T-helper 2 cell treated with Interferon-gamma antibody and Interleukin-4, amounts not matched to agents 100 ng/mL and 5 ng/mL, for 36 hours (primary cell): Measurements from ENCODE around the gene CTBP1. TPM values are rescaled to one million over a fixed set of nuclear protein-coding genes. Genes with fewer than 3 reads are reported as not detected.

Experiments used
- intact Hi-C: fragments of 100-400 bp; cut with micrococcal nuclease; formaldehyde crosslinking; loops from one replicate; pipeline ENCODE4 v1.15.1; 2023
- total RNA-seq: library from RNA; stranded (reverse); gene quantifications from 2 replicates; pipeline ENCODE4 v1.2.3, GENCODE V29; 2022

CTBP1 gene
- total RNA-seq, 1 donor from 2014 or later = 238 TPM

DNA sequence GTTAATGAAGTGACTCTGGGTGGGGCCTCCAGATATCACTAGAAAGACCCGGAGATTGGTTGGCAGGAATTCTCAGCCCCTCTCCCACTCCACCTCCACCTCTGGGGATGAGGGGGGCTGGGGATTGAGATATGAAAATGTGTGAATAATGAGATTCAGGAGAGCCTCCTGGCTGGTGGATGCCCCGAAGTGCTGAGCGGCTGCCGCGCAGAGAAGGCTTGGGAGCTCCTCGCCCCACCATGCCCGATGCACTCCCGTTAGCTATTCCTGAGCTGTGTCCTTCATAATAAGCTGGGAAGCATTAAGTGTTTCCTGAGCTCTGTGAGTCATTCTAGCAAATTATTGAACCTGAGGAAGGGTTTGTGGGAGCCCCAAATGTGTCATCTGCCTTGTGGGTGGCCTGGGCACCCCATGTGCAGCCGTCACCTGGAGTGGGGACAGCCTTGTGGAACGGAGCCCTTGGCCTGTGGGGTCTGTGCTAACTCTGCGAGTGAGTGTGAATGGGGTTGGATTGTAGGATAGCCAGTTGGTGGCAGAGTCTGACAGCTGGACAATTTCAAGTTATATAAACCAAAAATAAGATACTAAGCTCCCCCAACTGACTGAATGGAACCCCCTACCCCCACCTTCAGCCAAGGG is 36.3 kb upstream of the CTBP1 start:
- intact Hi-C loops = loop anchor here (5.0 kb wide), 2 partner anchors 353 to 503 kb away; partner anchors contain the start of genes GAK and TMEM175

DNA sequence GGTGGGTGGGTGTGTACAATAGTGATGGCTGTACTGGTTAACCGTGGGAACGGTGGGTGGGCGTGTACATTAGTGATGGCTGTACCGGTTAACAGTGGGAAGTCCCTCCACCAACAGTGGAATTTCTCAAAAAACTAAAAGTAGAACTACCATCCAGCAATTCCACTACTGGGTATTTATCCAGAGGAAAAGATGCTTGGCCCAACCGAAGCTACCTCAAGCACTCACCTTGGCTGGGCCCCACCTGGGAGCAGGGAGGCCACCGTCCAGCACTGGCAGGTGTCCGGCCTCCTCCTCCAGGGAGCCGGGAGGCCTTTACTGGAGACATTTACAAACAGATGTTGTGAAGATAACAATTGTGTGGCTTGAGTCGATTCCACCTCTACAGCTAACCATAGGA is 34.8 kb upstream of the CTBP1 start:
- intact Hi-C loops = no loop called here

DNA sequence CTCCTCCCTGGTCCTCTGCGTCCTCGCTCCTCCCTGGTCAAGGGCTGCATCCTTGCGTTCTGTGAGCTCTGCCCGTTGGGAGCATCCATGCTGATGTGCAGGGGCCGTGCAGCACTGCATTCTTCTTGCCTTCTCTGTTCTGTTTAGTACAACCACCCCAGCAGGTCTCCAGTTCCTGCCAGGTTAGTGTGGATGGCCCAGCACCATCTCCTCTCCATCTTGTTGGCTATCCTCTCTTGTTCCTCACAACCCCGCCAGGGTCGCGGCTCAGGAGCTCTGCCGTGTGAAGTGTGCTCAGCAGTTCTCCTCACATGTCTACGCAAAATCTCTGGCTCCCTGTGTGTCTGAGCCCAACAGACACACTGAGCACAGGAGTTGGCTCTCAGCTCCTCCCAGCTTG is 30.3 kb upstream of the CTBP1 start:
- intact Hi-C loops = no loop called here

DNA sequence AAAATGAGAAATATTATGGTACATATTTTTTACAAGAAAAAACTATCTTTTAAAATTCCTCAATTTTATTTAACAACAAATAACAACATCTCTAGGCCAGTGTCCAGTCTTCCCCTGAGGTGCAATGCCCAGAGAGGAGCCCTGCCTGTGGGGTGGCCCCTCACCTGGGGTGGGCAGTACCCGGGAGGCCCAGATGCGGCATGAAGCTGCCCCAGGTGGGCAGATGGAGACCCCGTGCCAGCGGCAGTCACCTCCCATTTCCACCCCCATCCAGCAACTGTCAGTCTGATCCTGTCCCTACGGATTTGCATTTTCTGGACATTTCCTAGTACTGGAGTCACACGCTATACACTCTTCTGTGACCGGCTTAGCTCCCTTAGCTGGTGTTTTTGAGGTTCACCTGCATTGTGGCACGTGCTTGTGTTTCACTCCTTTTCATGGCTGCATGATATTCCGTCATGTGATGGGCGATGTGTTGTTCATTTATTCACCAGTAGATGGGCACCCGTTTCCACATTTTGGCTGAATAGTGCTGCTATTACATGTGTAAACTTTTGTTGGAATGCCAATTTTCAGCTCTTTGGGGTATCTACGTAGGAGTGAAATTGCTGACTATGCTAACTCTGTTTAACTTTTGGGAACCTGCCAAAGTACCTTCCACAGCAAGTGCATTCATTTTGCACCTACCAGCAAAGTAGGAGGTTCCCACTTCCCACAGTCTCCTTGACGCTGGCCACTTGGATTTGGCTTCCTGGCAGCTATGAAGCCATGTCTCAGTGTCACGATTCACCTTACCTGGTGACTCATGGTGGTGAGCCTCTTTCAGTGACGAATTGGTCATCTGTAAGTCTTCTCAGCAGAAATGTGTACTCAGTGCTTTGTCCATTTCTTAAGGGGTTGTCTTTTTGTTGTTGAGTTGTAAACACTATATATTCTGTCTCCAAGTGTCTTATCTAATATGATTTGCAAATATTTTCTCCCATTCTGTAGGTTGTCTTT is 29.0 kb upstream of the CTBP1 start:
- intact Hi-C loops = no loop called here

DNA sequence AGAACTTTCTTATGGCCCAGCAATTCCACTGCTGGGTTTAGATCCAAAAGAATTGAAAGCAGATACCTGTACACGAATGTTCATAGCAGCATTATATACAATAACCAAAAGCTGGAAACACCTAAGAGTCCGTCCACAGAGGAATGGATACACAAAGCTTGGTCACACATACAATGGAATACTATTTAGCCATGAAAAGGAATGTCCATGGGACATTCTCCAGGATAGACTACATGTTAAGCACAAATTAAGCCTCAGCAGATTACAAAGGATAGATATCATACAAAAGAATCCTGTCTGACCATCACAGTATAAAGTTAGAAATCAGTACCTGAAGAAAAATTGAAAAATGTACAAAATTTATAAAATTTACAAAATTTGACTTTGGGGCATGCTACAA is 28.1 kb upstream of the CTBP1 start:
- intact Hi-C loops = no loop called here

DNA sequence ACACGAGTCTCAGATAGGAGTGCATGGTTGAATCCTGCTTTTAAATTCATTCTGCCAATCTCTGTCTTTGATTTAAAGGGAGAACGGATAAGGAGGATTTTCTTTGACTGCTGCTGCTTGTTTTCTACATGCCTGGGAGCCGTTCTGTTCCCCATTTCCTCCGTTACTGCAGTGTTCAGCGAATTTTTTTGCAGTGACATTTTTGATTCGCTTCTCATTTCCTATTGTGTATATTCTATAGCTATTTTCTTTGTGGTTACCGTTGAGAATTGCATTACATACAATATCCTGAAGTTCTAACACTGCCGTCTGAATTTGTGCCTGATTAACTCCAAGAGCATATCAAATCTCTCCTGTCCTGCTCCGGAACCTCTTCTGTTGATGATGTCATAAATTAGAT is 25.9 kb upstream of the CTBP1 start:
- intact Hi-C loops = no loop called here

DNA sequence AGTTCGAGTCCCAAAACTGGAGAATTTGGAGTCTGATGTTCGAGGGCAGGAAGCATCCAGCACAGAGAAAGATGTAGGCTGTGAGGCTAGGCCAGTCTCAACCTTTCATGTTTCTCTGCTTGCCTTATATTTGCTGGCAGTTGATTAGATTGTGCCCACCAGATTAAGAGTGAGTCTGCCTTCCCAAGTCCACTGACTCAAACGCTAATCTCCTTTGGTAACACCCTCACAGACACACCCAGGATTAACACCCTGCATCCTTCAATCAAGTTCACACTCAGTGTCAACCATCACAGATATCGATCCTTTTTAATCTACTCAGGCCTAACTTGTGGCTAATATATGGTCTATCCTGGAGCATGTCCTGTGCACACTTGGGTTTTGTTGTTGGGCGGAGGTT is 22.8 kb upstream of the CTBP1 start:
- intact Hi-C loops = no loop called here

DNA sequence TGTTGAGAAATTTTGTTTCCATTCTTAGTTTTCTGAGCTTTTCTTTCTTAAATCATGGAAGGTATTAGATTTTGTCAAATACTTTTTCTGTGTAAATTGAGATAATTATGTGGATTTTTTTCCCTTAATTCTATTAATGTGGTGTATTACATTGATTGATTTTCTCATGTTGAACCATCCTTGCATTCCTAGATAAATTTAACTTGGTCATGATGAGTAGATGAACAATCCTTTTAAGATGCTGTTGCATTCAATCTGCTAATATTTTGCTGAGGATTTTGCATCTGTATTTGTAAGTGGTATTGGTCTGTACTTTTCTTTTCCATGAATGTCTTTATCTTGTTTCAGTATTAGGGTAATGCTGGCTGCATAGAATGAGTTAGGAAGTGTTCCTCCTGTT is 20.3 kb upstream of the CTBP1 start:
- intact Hi-C loops = loop anchor here (2.0 to 5.0 kb wide), 2 partner anchors 78 to 138 kb away; partner anchors contain the start of gene UVSSA

DNA sequence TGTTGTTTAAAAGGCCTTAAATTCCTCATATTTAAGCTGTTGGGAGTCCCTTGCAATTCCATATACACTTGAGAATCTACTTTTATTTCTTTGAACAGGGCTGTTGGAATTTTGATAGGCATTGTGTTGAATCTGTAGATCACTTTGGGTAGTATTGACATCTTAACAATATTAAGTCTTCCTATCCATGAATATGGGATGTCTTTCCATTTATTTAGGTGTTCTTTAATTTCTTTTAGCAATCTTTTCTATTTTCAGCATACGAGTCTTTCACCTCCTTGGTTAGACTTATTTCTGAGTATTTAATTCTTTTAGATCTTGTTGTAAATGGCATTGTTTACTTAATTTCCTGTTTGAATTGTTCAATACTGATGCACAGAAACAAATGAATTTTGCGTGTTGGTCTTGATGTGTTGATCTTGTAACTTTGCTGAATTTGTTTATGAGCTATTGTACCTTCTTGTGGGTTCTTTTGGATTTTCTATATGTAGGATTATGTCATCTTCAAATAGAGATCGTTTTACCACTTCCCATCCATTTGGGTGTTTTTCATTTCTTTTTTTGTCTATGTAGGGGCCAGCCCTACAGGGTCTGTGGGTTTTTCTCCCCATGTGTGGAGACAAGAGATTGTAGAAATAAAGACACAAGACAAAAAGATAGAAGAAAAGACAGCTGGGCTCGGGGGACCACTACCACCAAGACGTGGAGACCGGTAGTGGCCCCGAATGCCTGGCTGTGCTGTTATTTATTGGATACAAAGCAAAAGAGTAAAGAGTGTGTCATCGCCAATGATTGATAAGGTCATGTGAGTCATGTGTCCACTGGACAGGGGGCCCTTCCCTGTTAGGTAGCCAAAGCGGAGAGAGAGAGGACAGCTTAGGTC is 18.2 kb upstream of the CTBP1 start:
- intact Hi-C loops = loop anchor here (1.0 to 5.0 kb wide), 3 partner anchors 18 to 80 kb away; partner anchors contain the start of genes CTBP1, MAEA and UVSSA

DNA sequence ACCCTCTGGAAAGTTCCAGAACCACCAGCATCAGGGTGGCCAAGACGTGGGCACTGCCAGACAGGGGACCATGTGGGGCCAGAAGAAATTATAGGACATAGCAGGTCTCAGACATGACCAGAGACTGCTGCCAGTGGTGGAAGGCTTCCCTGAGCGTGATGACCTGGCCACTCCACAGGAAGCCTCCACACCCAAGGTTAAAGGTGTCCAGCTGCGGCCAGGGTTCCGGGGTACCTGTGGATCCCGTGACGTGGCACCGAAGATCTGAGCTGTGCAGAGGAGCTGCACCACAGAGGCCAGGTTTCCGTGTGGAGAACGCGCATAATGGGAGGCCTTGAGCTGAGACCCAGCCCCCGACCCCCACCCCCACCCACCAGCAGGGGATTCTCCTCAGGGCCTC is 16.4 kb upstream of the CTBP1 start:
- intact Hi-C loops = loop anchor here (5.0 kb wide), 1 partner anchor 82 kb away; the partner anchor contains the start of gene UVSSA

DNA sequence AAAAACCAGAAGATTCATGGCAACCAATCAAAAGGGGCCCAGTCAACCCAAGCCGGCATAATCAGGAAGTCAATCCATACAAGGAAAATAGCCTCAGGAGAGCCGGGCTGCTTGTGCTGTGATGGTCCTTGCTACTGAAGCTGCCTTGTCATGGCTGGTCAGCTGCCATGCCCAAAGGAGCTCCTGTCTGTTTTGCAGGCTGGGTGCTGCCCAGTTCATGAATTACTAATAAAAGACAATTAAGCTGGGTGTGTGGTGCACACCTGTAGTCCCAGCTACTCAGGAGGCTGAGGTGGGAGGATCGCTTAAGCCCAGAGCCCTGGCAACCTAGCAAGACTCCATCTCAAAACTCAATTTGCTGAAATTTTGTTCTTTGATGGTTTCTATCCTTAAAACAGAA is 16.0 kb upstream of the CTBP1 start:
- intact Hi-C loops = loop anchor here (5.0 kb wide), 1 partner anchor 82 kb away; the partner anchor contains the start of gene UVSSA

DNA sequence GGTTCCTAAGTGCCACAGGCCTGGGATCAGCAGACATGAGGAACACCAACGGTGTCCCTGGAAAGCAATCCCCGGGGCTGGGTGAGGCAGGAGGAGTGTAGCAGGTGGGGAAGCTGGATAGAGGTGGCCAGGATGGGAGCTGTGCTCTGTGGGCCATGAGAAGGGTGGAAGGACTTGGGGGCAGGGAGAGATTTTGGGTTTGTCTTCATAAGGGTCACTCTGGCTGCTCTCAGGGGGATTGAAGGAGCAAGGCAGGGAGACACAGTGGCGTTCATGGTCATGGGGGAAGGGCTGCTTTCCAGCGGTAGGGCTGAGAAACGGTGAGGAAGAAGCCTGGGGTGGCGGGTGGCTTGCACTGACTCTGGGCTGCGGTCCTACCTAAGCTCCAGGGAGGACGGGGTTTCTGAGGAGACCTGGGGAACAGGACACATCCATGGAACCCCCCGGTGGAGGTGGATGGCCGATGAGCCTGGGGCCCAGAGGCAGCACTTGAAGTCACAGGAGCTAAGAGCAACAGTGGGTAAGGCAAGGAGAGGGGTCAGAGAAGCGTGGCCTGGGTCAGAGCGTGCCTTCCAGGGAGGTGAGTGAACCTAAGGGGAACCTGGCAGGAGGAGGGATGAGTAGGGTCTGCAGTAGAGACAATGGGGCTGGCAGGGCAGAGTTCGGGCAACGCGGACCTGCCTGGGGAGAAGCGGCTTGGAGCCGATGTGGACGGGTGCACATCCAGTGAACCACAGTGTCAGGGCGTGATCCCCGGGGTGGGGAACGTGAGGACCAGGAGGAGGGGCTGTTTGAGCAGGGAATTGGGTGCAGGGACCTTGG is 12.4 kb upstream of the CTBP1 start:
- intact Hi-C loops = no loop called here

DNA sequence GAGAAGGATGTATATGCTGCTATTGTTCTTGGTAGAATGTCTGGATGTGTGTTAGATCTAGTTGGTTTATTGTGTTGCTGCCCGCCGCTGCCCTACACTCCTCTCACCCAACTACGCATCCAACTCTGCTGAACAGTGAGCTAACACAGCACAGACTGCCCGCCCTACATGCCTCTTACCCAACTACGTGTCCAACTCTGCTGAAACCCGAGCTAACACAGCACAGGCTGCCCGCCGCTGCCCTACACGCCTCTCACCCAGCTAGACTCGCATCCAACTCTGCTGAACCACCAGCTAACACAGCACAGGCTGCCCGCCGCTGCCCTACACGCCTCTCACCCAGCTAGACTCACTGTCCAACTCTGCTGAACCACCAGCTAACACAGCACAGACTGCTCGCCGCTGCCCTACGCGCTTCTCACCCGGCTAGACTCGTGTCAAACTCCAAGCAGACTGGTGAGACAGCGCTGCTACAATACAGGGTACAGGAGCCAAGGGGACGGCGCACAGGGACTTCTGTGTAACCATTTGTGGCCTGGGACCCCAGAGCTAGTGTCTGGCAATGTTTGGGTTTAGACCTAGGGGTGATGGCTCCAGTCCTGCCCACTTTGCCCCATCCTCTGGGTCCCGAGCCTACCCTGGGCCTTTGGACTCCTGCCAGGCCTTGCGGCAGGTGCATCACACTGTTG is 11.6 kb upstream of the CTBP1 start:
- intact Hi-C loops = no loop called here

DNA sequence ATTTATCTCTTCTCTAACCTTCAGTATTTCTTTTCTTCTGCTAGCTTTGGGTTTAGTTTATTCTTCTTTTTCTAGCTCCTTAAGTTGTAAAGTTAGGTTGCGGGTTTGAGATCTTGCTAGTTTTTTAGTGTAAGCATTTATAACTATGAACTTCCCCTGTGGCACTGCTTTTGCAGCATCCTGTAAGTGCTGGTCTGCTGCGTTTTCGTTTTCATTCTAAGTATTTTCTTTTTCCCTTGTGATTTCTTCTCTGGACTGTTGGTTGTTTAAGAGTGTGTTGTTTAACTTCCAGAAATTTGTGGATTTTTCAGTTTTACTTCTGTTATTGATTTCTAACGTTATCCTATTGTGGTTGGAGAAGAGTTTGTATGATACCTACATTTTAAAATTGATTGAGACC is 11.0 kb upstream of the CTBP1 start:
- intact Hi-C loops = no loop called here

DNA sequence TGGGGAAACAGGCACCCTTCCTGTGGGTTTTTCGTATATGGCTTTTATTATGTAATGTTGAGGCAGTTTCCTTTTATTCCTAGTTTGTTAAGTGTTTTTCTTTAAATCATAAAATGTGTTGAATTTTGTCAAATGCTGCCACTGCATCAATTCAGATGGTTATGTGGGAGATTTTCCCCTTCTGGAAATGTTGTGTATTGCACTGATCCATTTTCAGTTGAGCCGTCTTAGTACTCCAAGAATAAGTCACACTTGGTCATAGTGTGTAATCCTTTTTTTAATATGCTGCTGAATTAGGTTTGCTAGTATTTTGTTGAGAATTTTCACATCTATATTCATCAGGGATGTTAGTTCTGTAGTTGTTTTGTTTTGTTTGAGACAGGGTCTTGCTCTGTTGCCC is 9.5 kb upstream of the CTBP1 start:
- intact Hi-C loops = no loop called here

DNA sequence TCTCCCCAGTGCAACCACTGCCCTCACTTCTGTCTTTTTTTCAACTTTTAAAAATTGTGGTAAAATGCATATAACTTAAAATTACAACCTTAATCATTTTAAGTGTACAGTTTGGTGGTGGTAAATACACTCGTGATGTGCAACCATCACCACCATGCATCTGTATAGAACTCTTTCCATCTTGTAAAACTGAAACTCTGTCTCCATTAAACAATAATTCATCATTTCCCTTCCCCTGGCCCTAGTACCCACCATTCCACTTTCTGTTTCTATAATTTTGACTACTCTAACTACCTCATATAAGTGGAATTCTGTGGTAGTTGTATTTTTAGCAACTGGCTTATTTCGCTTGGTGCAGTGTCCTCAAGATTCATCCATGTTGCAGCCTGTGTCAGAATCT is 6.8 kb upstream of the CTBP1 start:
- intact Hi-C loops = no loop called here

DNA sequence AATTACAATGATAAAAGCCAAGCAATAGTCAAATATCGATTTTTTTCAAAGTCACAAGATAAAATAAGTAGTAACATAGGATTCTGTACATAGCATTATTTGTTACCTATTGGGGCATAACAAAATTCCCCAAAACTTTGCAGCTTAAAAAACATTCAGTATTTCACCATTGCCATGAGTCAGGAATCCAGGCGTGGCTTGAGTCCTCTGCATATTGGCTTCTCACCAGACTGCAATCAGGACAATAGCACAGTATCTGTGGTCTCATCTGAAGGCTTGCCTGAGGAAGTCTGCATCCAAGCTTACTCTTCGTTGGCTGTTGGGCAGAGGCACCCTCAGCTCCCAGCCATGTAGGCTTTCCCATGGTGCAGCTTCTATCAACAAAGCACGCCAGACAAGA is 6.2 kb upstream of the CTBP1 start:
- intact Hi-C loops = no loop called here

DNA sequence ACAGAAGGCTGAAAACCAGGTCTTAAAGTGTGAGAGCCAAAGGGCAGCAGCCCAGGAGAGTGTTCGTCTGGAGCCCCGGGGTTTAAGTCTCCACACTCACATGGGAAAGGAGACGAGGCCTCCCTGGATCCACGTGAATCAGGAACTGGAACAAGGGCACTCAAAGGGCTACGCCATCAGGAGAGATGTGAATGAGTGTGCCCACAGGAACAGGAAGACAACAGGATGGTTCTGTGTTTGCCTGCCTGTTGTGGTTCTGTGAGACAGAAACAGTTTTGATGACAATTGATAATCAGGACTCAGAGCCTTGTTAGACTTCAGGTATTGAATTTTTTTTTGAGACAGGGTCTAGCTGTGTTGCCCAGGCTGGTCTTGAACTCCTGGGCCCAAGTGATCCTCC is 4.9 kb upstream of the CTBP1 start:
- intact Hi-C loops = no loop called here

DNA sequence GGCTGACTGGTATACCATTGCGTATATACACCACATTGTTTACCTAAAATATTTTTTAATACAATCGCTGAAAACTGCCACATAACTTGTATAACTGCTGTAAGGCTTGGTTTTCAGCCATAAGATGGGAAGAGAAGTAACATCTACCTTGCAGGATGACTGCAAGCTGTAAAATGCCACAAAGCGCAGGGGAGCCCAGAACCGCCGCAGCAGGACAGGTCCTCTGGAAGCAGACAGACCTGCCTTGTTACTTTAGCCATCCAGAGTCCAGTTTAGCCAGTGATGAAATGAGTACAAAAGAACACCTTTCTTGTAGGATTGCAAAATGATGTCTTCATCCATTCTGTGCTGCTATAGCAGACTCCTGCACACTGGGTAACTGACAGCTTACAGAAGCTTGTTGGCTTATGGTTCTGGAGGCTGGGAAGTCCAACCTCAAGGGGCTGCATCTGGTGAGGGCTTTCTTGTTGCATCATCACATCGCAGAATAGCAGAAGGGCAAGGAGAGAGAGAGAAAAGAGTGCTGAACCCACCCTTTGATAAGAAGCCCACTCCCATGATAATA is 4.1 kb upstream of the CTBP1 start:
- intact Hi-C loops = no loop called here

DNA sequence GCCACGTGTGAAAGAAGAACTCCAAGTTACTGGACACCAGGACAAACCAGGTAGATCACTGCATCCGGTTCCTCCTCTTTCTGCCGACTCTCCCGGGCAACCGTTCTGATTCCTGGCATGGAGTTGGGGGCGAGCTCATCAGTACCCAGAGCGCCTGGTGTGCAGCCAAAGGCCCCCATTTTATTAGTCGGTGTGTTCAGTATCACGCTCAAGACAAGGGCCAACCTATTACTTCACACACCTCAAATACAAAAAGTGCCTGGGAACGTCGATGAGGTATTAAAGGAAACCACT is 2.8 kb upstream of the CTBP1 start:
- intact Hi-C loops = no loop called here
